T-helper 1 cell treated with Interleukin-12 subunit alpha and Interleukin-12 subunit beta and Interleukin-4 antibody, amounts not matched to agents 30 μg/mL and 1 μg/mL, for 36 hours (primary cell): ENCODE data around the gene TMEM35A.
"Not testable (repeated sequence)": the region's sequence is repeated elsewhere in the genome, so short reads cannot be mapped to it uniquely, and the experiment has no call there.

Source experiments
- H3K27ac Mint-ChIP-seq: one replicate; pipeline ENCODE4 v1.8.0; 2021; ENCODE audit warnings: mild to moderate bottlenecking, mixed read lengths
- H3K27me3 Mint-ChIP-seq: one replicate; pipeline ENCODE4 v1.8.0; 2021; ENCODE audit warnings: low read depth, mixed read lengths
- H3K36me3 Mint-ChIP-seq: one replicate; pipeline ENCODE4 v1.8.0; 2021; ENCODE audit warnings: low read depth, mixed read lengths
- H3K4me1 Mint-ChIP-seq: one replicate; pipeline ENCODE4 v1.8.0; 2021; ENCODE audit warnings: low read depth, mixed read lengths
- H3K4me3 Mint-ChIP-seq: one replicate; pipeline ENCODE4 v1.8.0; 2021; ENCODE audit warnings: mild to moderate bottlenecking, moderate library complexity, mixed read lengths
- H3K9me3 Mint-ChIP-seq: one replicate; pipeline ENCODE4 v1.8.0; 2021; ENCODE audit warnings: mixed read lengths

Gene TMEM35A

GRCh38 chrX:101078716-101079598 lies at the start of gene TMEM35A:
TSS of gene TMEM35A (plus strand) at chrX:101078879. CDS start at chrX:101079003, 124 bp downstream.
- Mint-ChIP-seq H3K27me3 (peaks cover 27% of the 10 kb centered on the region), H3K27ac (no peak within 1 kb of the TSS), H3K36me3 (no peaks in the 10 kb centered on the region), H3K4me1 (no peaks in the 10 kb centered on the region), H3K4me3 (no peak within 1 kb of the TSS), H3K9me3 (no peaks in the 10 kb centered on the region)

GRCh38 chrX:101029665-101030064 lies 49.0 kb upstream of the TMEM35A start:
- Mint-ChIP-seq H3K9me3 (no peaks in the 10 kb centered on the region), H3K36me3 (peaks cover 38% of the 10 kb centered on the region), H3K4me3 (no peak overlapping the region), H3K4me1 (peaks cover 3% of the 10 kb centered on the region), H3K27me3 (no peaks in the 10 kb centered on the region), H3K27ac (no peak overlapping the region)

GRCh38 chrX:101037231-101037630 lies 41.4 kb upstream of the TMEM35A start:
- Mint-ChIP-seq H3K4me1 (peaks cover 2% of the 10 kb centered on the region), H3K4me3 (no peak overlapping the region), H3K9me3 (no peaks in the 10 kb centered on the region), H3K36me3 (peaks cover 15% of the 10 kb centered on the region), H3K27me3 (no peaks in the 10 kb centered on the region), H3K27ac (no peak overlapping the region)

DNA sequence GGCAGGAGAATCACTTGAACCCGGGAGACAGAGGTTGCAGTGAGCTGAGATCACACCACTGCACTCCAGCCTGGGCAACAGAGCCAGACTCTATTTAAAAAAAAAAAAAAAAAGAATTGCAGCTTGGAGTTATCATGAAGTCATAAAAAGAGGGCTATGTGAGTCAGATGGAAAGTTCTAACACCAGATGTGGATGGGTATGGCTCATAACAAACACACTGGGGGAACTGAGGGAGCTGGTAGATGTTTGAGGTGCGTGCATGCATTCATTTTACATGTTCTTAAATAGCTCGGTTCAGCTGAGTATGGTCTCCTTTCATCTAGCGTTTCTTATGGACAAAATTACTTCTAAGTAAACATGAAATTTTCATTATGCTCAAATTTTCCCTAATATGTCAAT lies 38.5 kb upstream of the TMEM35A start:
- peaks cover 18% of the 10 kb centered on the region for H3K36me3 Mint-ChIP-seq
- H3K27me3 Mint-ChIP-seq, result no peaks in the 10 kb centered on the region
- H3K27ac Mint-ChIP-seq, result no peak overlapping the region
- H3K4me1 Mint-ChIP-seq, result peaks cover 2% of the 10 kb centered on the region
- H3K9me3 Mint-ChIP-seq, result no peaks in the 10 kb centered on the region
- no peak overlapping the region for H3K4me3 Mint-ChIP-seq

- H3K4me1 Mint-ChIP-seq, result peaks cover 10% of the 10 kb centered on the region
- no peaks in the 10 kb centered on the region for H3K27me3 Mint-ChIP-seq
- H3K36me3 Mint-ChIP-seq, result peaks cover 7% of the 10 kb centered on the region
- peak overlapping the region; percentile 85 for H3K4me3 Mint-ChIP-seq
- H3K9me3 Mint-ChIP-seq, result no peaks in the 10 kb centered on the region
- peak overlapping the region; percentile 98 for H3K27ac Mint-ChIP-seq
Measured at GRCh38 chrX:101051153-101051548, 27.5 kb upstream of the TMEM35A start.

DNA sequence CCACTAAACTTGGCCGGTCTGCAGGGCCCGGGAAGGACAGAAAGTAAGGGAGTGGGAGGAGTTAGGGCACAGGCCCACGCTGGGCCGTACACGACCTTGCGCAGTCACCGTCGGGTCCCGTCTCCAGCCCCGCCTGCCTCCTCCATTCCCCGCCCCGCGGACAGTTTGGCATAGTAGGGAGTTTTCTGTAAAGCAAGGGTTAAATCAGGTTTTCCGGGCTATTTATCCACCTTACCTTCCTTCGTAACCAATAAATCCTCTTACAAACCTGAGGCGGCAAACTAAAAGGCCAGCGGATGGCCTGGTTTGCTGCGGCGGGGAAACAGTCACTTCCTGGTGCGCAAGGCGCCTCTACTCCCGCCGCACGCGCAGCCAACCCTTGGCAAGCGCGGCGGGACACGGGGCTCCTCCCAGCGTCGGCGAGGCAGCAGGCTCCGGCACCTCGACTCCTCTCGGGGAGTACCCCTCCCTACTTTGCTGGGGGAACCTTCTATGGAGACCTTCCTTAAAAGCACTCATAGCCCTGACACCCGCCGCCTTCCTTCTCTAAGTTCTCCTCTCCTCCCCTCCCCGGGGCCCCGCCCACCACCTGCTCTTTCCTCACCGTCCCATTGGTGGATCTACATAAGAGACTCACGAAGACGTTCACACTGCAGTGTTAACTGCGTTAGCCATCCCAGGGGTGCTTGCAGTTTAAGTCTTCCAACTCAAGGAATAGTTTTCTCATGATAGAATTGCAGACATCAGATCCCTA lies 27.0 kb upstream of the TMEM35A start, which contains the start of gene TRMT2B:
Gene TRMT2B, minus strand, starts transcription at position 563 of the 754 bp plus-strand sequence. CDS start 9,822 bp downstream, outside the sequence.
- Mint-ChIP-seq H3K36me3 (peaks cover 9% of the 10 kb centered on the region), H3K9me3 (no peaks in the 10 kb centered on the region), H3K4me3 (peak within 1 kb of the TSS; percentile 85), H3K4me1 (peaks cover 13% of the 10 kb centered on the region), H3K27ac (peak within 1 kb of the TSS; percentile 98), H3K27me3 (no peaks in the 10 kb centered on the region)

GRCh38 chrX:101056551-101056950 lies 22.1 kb upstream of the TMEM35A start:
- peaks cover 13% of the 10 kb centered on the region for H3K4me1 Mint-ChIP-seq
- not testable (repeated sequence) for H3K9me3 Mint-ChIP-seq, H3K27ac Mint-ChIP-seq, H3K4me3 Mint-ChIP-seq, H3K36me3 Mint-ChIP-seq, H3K27me3 Mint-ChIP-seq

DNA sequence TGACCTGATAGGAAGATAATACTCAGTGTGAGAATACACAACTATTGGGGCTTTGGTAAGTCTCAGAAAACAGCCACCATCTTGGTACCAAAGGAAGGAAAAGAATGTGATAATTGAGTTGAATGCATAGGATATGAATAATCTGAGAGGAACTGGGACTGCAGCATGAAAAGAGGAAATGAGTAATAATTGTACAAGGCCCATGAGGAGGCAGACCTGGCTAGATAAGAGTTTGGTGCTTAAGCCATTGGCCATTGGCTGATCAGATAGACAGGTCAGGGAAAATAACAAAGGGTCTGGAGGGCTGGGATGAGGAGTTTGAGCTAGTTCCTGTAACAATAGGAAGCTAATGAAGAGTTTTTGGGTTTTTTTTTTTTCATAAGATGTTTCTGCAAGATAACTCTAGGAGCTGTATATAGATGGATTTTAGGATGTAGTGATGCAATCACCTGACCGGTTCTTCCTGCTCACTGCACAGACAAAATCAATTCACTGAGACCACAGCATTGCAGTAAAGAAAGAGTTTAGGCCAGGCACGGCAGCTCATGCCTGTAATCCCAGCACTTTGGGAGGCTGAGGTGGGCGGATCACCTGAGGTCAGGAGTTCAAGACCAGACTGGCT lies 21.5 kb upstream of the TMEM35A start:
- peak overlapping the region; percentile 62 for H3K27ac Mint-ChIP-seq
- no peak overlapping the region for H3K4me3 Mint-ChIP-seq
- H3K4me1 Mint-ChIP-seq, result peaks cover 13% of the 10 kb centered on the region
- peaks cover 3% of the 10 kb centered on the region for H3K36me3 Mint-ChIP-seq
- no peaks in the 10 kb centered on the region for H3K27me3 Mint-ChIP-seq
- H3K9me3 Mint-ChIP-seq, result no peaks in the 10 kb centered on the region

- Mint-ChIP-seq H3K9me3 (no peaks in the 10 kb centered on the region), H3K4me1 (peaks cover 3% of the 10 kb centered on the region), H3K36me3 (no peaks in the 10 kb centered on the region), H3K27ac (no peak overlapping the region), H3K27me3 (no peaks in the 10 kb centered on the region), H3K4me3 (no peak overlapping the region)
Measured at GRCh38 chrX:101062176-101062575, 16.5 kb upstream of the TMEM35A start.

- no peaks in the 10 kb centered on the region for H3K27me3 Mint-ChIP-seq
- no peaks in the 10 kb centered on the region for H3K4me1 Mint-ChIP-seq
- H3K9me3 Mint-ChIP-seq, result no peaks in the 10 kb centered on the region
- H3K36me3 Mint-ChIP-seq, result no peaks in the 10 kb centered on the region
- no peak overlapping the region for H3K27ac Mint-ChIP-seq
- no peak overlapping the region for H3K4me3 Mint-ChIP-seq
Measured at GRCh38 chrX:101071582-101071981, 7.1 kb upstream of the TMEM35A start.

DNA sequence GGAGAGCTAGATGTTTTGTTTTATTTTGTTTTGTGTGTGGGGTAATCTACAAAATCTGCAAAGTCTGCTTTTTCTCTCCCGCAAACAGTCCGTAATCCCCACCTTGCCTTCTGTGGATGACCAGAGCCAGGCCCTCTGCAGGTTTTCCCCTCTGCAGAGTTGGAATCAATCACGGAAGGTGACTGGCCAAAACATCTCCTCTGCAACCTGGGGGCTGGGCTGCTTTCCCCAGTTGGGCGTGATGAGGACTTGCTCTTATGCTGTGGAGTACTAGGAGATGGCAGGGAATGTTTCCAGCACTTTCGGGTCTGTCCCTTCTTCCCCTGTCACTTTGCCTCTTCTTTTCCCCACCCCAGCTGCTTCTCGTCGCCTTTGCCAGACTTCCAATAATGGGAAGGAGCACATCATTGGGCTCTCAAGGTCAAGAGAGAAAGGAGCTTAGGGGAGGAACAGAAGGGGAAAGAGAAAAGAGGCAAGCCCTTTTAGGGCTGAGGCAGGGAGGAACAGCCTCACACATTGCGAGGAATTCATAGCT lies 1.1 kb downstream of the TMEM35A start:
- Mint-ChIP-seq H3K27ac (no peak overlapping the region), H3K36me3 (no peaks in the 10 kb centered on the region), H3K9me3 (no peaks in the 10 kb centered on the region), H3K4me3 (no peak overlapping the region), H3K4me1 (no peaks in the 10 kb centered on the region), H3K27me3 (peaks cover 27% of the 10 kb centered on the region)

DNA sequence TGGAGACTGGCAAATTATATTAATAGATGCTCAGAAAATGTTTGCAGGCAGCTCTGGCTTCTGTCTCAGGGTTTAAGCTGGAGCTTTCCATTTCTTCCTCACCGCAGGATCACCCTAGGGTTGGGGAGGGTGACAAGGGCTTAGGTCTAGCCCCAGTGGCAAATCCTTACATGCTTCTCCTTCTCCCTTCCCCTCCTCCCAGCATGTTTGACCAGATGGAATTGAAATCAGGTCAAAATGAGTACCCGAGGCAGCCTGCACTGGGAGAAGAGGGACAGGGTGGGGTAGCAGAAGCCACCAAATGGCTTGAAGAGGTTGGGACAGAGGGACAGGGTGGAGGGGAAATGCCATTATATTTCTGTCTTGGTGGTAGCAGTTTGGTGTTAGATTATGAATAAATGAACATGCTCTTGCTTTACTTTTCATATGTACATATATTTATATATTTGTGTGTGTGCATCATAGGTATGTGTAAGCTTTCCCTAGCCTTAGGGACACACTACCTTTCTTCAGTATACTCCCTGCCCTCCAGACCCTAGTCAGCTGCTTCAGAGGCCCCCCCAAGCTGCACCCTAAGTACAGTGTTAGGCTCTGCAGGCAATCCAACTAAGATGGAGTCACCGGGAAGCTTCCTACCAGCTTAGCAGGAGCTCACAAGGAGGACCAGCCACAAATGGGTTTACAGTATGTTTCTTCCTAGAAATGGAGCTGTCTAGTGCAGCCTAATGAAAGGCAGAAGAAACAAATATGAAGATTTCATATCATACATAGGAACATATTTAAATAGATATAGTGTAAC lies 1.8 kb downstream of the TMEM35A start:
- no peak overlapping the region for H3K4me3 Mint-ChIP-seq
- no peak overlapping the region for H3K27ac Mint-ChIP-seq
- no peaks in the 10 kb centered on the region for H3K9me3 Mint-ChIP-seq
- H3K4me1 Mint-ChIP-seq, result no peaks in the 10 kb centered on the region
- H3K27me3 Mint-ChIP-seq, result peaks cover 27% of the 10 kb centered on the region
- no peaks in the 10 kb centered on the region for H3K36me3 Mint-ChIP-seq

- H3K9me3 Mint-ChIP-seq, result no peaks in the 10 kb centered on the region
- H3K36me3 Mint-ChIP-seq, result no peaks in the 10 kb centered on the region
- no peaks in the 10 kb centered on the region for H3K4me1 Mint-ChIP-seq
- H3K27me3 Mint-ChIP-seq, result peaks cover 27% of the 10 kb centered on the region
- no peak overlapping the region for H3K4me3 Mint-ChIP-seq
- H3K27ac Mint-ChIP-seq, result no peak overlapping the region
Measured at GRCh38 chrX:101081231-101081630, 2.6 kb downstream of the TMEM35A start.

DNA sequence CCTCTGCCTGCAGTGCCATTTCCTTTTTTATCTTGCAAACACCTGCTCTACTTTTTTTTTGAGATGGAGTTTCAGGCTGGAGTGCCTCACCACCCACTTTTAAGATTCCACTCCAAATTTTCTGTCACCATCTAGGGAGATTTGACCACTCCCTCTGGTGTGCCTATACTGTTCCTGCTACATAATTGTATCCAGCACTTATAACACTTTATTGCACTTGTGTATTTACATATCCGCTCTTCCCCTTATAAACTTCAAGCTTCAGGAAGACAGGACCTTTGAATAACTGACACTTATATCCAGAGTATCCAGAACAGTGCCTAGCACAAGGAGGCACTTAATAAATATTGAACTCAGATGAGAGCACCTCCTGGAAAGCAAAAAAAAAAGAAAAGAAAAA lies 13.1 kb downstream of the TMEM35A start:
- Mint-ChIP-seq H3K4me1 (peaks cover 2% of the 10 kb centered on the region), H3K9me3 (no peaks in the 10 kb centered on the region), H3K4me3 (no peak overlapping the region), H3K36me3 (no peaks in the 10 kb centered on the region), H3K27ac (no peak overlapping the region), H3K27me3 (no peaks in the 10 kb centered on the region)
